H1 (cell line): Measurements from ENCODE around the gene WDSUB1. TPM values are rescaled to one million over a fixed set of nuclear protein-coding genes. Genes with fewer than 3 reads are reported as not detected.

Source experiments
- CTCF ChIA-PET: fragments of 300-600 bp; sonication (Branson Sonifier 250); formaldehyde crosslinking; loops from one replicate; lab custom pipeline; 2021; ENCODE audit not compliant: partially characterized antibody; lab: Charles Lee
- POLR2A ChIA-PET: fragments of 300-600 bp; sonication (Branson Sonifier 250); formaldehyde crosslinking; loops from one replicate; lab custom pipeline; 2021; ENCODE audit warnings: inconsistent platforms; ENCODE audit not compliant: partially characterized antibody; lab: Charles Lee
- DNase-seq, 2 experiments: peaks; one replicate each; pipeline versions ENCODE4 v3.0.0 to v3.0.0-alpha.2; 2010 to 2022; ENCODE audit warnings: low spot score in 2 of 2, low read depth in 1 of 2, mixed read lengths in 1 of 2
- FAIRE-seq: peaks from 2 replicates; lab custom pipeline; 2011; peaks lifted over from hg19 to GRCh38; lab: Jason Lieb, UNC
- H2AFZ ChIP-seq: 2 replicates; pipeline ENCODE4 v1.8.1; 2012; ENCODE audit warnings: low read length, inconsistent platforms
- H2AK5ac ChIP-seq: 2 replicates; pipeline ENCODE4 v1.6.1; 2013; ENCODE audit warnings: low read depth, low read length
- H2BK120ac ChIP-seq: replicated peaks from 2 replicates; pipeline ENCODE3; 2013; ENCODE audit warnings: low read depth, low read length, inconsistent platforms
- H2BK12ac ChIP-seq: 2 replicates; pipeline ENCODE4 v1.6.1; 2013; ENCODE audit warnings: low read depth, low read length
- H2BK15ac ChIP-seq: 2 replicates; pipeline ENCODE4 v1.6.1; 2013; ENCODE audit warnings: low read length
- H2BK20ac ChIP-seq: 2 replicates; pipeline ENCODE4 v1.6.1; 2013; ENCODE audit warnings: low read length
- H2BK5ac ChIP-seq: 2 replicates; pipeline ENCODE4 v1.6.1; 2013; ENCODE audit warnings: low read depth, low read length
- H3K14ac ChIP-seq: 2 replicates; pipeline ENCODE4 v1.6.1; 2013; ENCODE audit warnings: inconsistent platforms; ENCODE audit not compliant: insufficient read length
- H3K18ac ChIP-seq: 2 replicates; pipeline ENCODE4 v1.6.1; 2013; ENCODE audit warnings: low read length; ENCODE audit errors: extremely low read depth
- H3K23ac ChIP-seq: 2 replicates; pipeline ENCODE4 v1.6.1; 2013; ENCODE audit warnings: inconsistent platforms; ENCODE audit not compliant: insufficient read length
- H3K23me2 ChIP-seq: 2 replicates; pipeline ENCODE4 v1.6.1; 2013; ENCODE audit warnings: low read depth, low read length
- H3K27ac ChIP-seq: 2 replicates; pipeline ENCODE4 v1.6.1; 2011; ENCODE audit warnings: low read depth, low read length, inconsistent platforms
- H3K27me3 ChIP-seq, 4 experiments: replicated peaks in 1 of 4; 1 replicate in 1 of 4; 2 replicates in 3 of 4; pipeline versions ENCODE4 v1.6.1 to v1.8.1; 2011 to 2013; ENCODE audit warnings: low read length in 3 of 4, mild to moderate bottlenecking in 3 of 4, inconsistent platforms in 2 of 4, mixed read lengths in 2 of 4, moderate library complexity in 1 of 4; ENCODE audit not compliant: control insufficient read depth in 3 of 4, insufficient read depth in 3 of 4; ENCODE audit errors: extremely low read depth in 1 of 4
- H3K36me3 ChIP-seq, 4 experiments: 2 replicates each; pipeline versions ENCODE4 v1.6.1 to v1.8.1; 2011 to 2013; ENCODE audit warnings: mild to moderate bottlenecking in 4 of 4, low read length in 3 of 4, moderate library complexity in 2 of 4, control low read depth in 1 of 4, inconsistent platforms in 1 of 4; ENCODE audit not compliant: insufficient read depth in 4 of 4, control insufficient read depth in 2 of 4
- H3K4ac ChIP-seq: replicated peaks from 2 replicates; pipeline ENCODE3; 2013; ENCODE audit warnings: low read length, low read depth, mixed read lengths, inconsistent platforms; ENCODE audit not compliant: insufficient read length
- H3K4me1 ChIP-seq, 4 experiments: replicated peaks in 1 of 4; 1 replicate in 1 of 4; 2 replicates in 3 of 4; pipeline versions ENCODE4 v1.6.1 to v1.8.1; 2011 to 2013; ENCODE audit warnings: low read length in 3 of 4, inconsistent platforms in 2 of 4, mixed read lengths in 1 of 4; ENCODE audit not compliant: insufficient read depth in 4 of 4, control insufficient read depth in 3 of 4
- H3K4me2 ChIP-seq, 2 experiments: 2 replicates each; pipeline versions ENCODE4 v1.6.1 to v1.8.1; 2011 to 2013; ENCODE audit warnings: low read depth in 2 of 2, low read length in 2 of 2, control low read depth in 1 of 2, inconsistent platforms in 1 of 2, mild to moderate bottlenecking in 1 of 2; ENCODE audit not compliant: insufficient read depth in 1 of 2
- H3K4me3 ChIP-seq, 4 experiments: fragments of 200-600, 300-600 bp in 1 of 4; sonication (generic), shearing (Covaris generic), sonication (Bioruptor Twin) in 1 of 4; 2 replicates each; pipeline versions ENCODE4 v1.5.1 to v1.8.1; 2011 to 2016; ENCODE audit warnings: low read length in 4 of 4, low read depth in 3 of 4, control low read depth in 2 of 4, inconsistent platforms in 2 of 4, mild to moderate bottlenecking in 2 of 4, mixed read lengths in 1 of 4, moderate library complexity in 1 of 4; ENCODE audit not compliant: insufficient read depth in 2 of 4; ENCODE audit errors: extremely low read depth in 1 of 4
- H3K56ac ChIP-seq: replicated peaks from 2 replicates; pipeline ENCODE3; 2013; ENCODE audit warnings: low read depth, mild to moderate bottlenecking, mixed read lengths, low read length, inconsistent platforms; ENCODE audit not compliant: insufficient read length
- H3K79me1 ChIP-seq: 2 replicates; pipeline ENCODE4 v1.6.1; 2013; ENCODE audit warnings: low read depth, low read length, control low read depth
- H3K79me2 ChIP-seq, 2 experiments: 2 replicates each; pipeline versions ENCODE4 v1.6.1 to v1.8.1; 2012 to 2013; ENCODE audit warnings: low read length in 2 of 2, mild to moderate bottlenecking in 2 of 2, inconsistent platforms in 1 of 2; ENCODE audit not compliant: insufficient read depth in 2 of 2, control insufficient read depth in 1 of 2
- H3K9ac ChIP-seq, 4 experiments: replicated peaks in 1 of 4; 1 replicate in 1 of 4; 2 replicates in 3 of 4; pipeline versions ENCODE4 v1.6.1 to v1.8.1; 2011 to 2013; ENCODE audit warnings: low read depth in 3 of 4, low read length in 3 of 4, control low read depth in 2 of 4, mild to moderate bottlenecking in 2 of 4, moderate library complexity in 2 of 4, inconsistent platforms in 1 of 4; ENCODE audit errors: extremely low read depth in 1 of 4
- H3K9me3 ChIP-seq, 2 experiments: 2 replicates each; pipeline versions ENCODE4 v1.6.1 to v1.8.1; 2012 to 2013; ENCODE audit warnings: mild to moderate bottlenecking in 2 of 2, moderate library complexity in 2 of 2, control low read depth in 1 of 2, inconsistent platforms in 1 of 2, low read depth in 1 of 2, low read length in 1 of 2, mixed read lengths in 1 of 2; ENCODE audit not compliant: insufficient read depth in 2 of 2
- H4K20me1 ChIP-seq, 2 experiments: replicated peaks in 1 of 2; 2 replicates each; pipeline versions ENCODE3 to v1.8.1; 2011 to 2013; ENCODE audit warnings: inconsistent platforms in 2 of 2, low read length in 2 of 2, mild to moderate bottlenecking in 1 of 2; ENCODE audit not compliant: insufficient read depth in 2 of 2, control insufficient read depth in 1 of 2
- H4K5ac ChIP-seq: 2 replicates; pipeline ENCODE4 v1.6.1; 2013; ENCODE audit warnings: low read length, low read depth, mixed read lengths, inconsistent platforms; ENCODE audit not compliant: insufficient read length
- H4K8ac ChIP-seq: 2 replicates; pipeline ENCODE4 v1.8.0; 2013; ENCODE audit warnings: mild to moderate bottlenecking, moderate library complexity, low read length, inconsistent platforms; ENCODE audit not compliant: insufficient read depth; ENCODE audit errors: extremely low read depth
- H4K91ac ChIP-seq: replicated peaks from 2 replicates; pipeline ENCODE3; 2013; ENCODE audit warnings: low read length, mixed read lengths, inconsistent platforms; ENCODE audit not compliant: insufficient read length
- CHD2 ChIP-seq: IDR thresholded peaks from 2 replicates; pipeline ENCODE4 v1.6.1; 2012; ENCODE audit warnings: low read length, improper control_type of control experiment
- EZH2 ChIP-seq: fragments of 200-600 bp; sonication (generic); IDR thresholded peaks from 2 replicates; pipeline ENCODE4 v1.7.1; 2012; ENCODE audit warnings: low read depth, mild to moderate bottlenecking, moderate library complexity, low read length, inconsistent platforms; ENCODE audit not compliant: severe bottlenecking
- FOSL1 ChIP-seq: IDR thresholded peaks from 2 replicates; pipeline ENCODE4 v1.6.1; 2011; ENCODE audit warnings: mild to moderate bottlenecking, low read depth, low read length, moderate library complexity; ENCODE audit not compliant: insufficient read depth
- JUND ChIP-seq: IDR thresholded peaks from 2 replicates; pipeline ENCODE4 v1.6.1; 2011; ENCODE audit warnings: mild to moderate bottlenecking, improper control_type of control experiment, low read length
- KDM1A ChIP-seq: fragments of 200-600, 300-600 bp; sonication (generic); IDR thresholded peaks from 2 replicates; pipeline ENCODE4 v1.7.1; 2016; ENCODE audit warnings: mild to moderate bottlenecking, low read length, borderline replicate concordance
- MAX ChIP-seq: IDR thresholded peaks from 2 replicates; pipeline ENCODE4 v1.6.1; 2012; ENCODE audit warnings: inconsistent platforms
- PHF8 ChIP-seq: fragments of 200-600 bp; sonication (generic); conservative IDR thresholded peaks from 2 replicates; pipeline ENCODE4 v1.7.1; 2012; ENCODE audit warnings: low read depth, mild to moderate bottlenecking, inconsistent platforms, low read length, moderate library complexity
- RAD21 ChIP-seq, 2 experiments: IDR thresholded peaks in 1 of 2; conservative IDR thresholded peaks in 1 of 2; 2 replicates each; pipeline ENCODE4 v1.6.1; 2011; ENCODE audit warnings: low read depth in 2 of 2, low read length in 2 of 2, improper control_type of control experiment in 1 of 2, inconsistent platforms in 1 of 2, mild to moderate bottlenecking in 1 of 2, moderate library complexity in 1 of 2
- RFX5 ChIP-seq: IDR thresholded peaks from 2 replicates; pipeline ENCODE4 v1.6.1; 2011; ENCODE audit warnings: low read depth, low read length, improper control_type of control experiment, borderline replicate concordance
- SRF ChIP-seq: IDR thresholded peaks from 2 replicates; pipeline ENCODE4 v1.6.1; 2011; ENCODE audit warnings: mild to moderate bottlenecking, low read depth, low read length, moderate library complexity
- TCF12 ChIP-seq: IDR thresholded peaks from 2 replicates; pipeline ENCODE4 v1.6.1; 2011; ENCODE audit warnings: low read depth, mild to moderate bottlenecking, low read length
- WGBS, 2 experiments: shearing (Covaris generic) in 1 of 2; methylation state at CpG; one replicate each; pipeline versions ENCODE4 v1.1.6 to v1.1.7; 2013 to 2015; ENCODE audit warnings: low lambda C conversion rate in 2 of 2, mixed read lengths in 2 of 2, inconsistent platforms in 1 of 2, low coverage in 1 of 2, missing lambda C conversion rate in 1 of 2; ENCODE audit not compliant: insufficient replicate concordance in 2 of 2, insufficient coverage in 1 of 2, insufficient read length in 1 of 2; ENCODE audit errors: extremely low coverage in 1 of 2, missing lambda C conversion rate in 1 of 2; 5-methylcytosine and 5-hydroxymethylcytosine counted together
- polyA plus RNA-seq, 7 experiments: library from polyadenylated mRNA; depleted of rRNA in 3 of 7; stranded (reverse) in 5 of 7; unstranded in 2 of 7; fragments of >200 nt in 5 of 7; fragments of 200-250 nt in 2 of 7; gene quantifications; 1 replicate in 5 of 7; 2 replicates in 1 of 7; 4 replicates in 1 of 7; pipeline versions ENCODE4 v1.2.1 to v1.2.3, GENCODE V29; 2011 to 2013; ENCODE audit warnings: missing spikeins in 2 of 7, mixed read lengths in 2 of 7
- total RNA-seq: library from RNA; stranded (reverse); fragmentation: NEBNext Ultra II Directional; extraction: Animal tissue kit (Norgen Biotek cat#: 25700); gene quantifications from 2 replicates; pipeline ENCODE4 v1.2.1, GENCODE V29; 2021

Gene WDSUB1
- total and polyA plus RNA-seq, 2 of the 8 experiments (the other 6 are each of a cell fraction or from before 2014, with no cell fraction given) = 5.5 to 8.0 TPM

- Histone ChIP-seq H3K27ac (no peak overlapping the region), H3K36me3 (peaks cover 0 to 6% (median 1%) of the 10 kb centered on the region in 4 experiments; a peak in 1 of 8 replicates), H2AFZ (no peak overlapping the region), H3K4me2 (no peak overlapping the region), H3K56ac (no peak overlapping the region), H3K4ac (no peak overlapping the region), H3K23me2 (no peaks in the 10 kb centered on the region), H3K14ac (no peak overlapping the region), H2BK12ac (no peak overlapping the region), H4K8ac (no peak overlapping the region), H4K5ac (no peak overlapping the region), H3K9me3 (no peaks in the 10 kb centered on the region), H2BK120ac (no peak overlapping the region), H3K79me1 (no peaks in the 10 kb centered on the region), H3K4me1 (no peaks in the 10 kb centered on the region), H3K27me3 (no peaks in the 10 kb centered on the region; a peak in 1 of 7 replicates), H3K9ac (no peak overlapping the region)
- WGBS, 2 experiments = 96% methylated on average over 5 of the region's 5 CpGs; no CpG with 5 or more reads in 1 of the 2 experiments
- ChIA-PET POLR2A (no interaction called here), CTCF (interaction anchor here (0.8 to 4.2 kb wide), 3 partner anchors 11 to 29 kb away, joined by 3 to 19 read pairs (median 4); no protein-coding TSS in a partner anchor)
- peak in 1 of 2 experiments; percentile 20 for DNase-seq
- TF ChIP-seq TCF12 (no peak), CHD2 (no peak), EZH2 (no peak), PHF8 (no peak), JUND (no peak), FOSL1 (no peak), RAD21 (IDR thresholded peaks at IDR 0.05 in 1 of 2, conservative IDR thresholded peaks at IDR 0.05 in 1 of 2; ENCODE audit: low read depth in 2 of 2, low read length in 2 of 2) (no peak), RFX5 (no peak), MAX (no peak), SRF (no peak), KDM1A (no peak)
- TF ChIP-seq, all 59 proteins: peak for 0
- no peaks in the 10 kb centered on the region for H3K79me2 ChIP-seq
- H4K91ac ChIP-seq = no peak overlapping the region
- no peak overlapping the region for H3K18ac ChIP-seq
- no peak overlapping the region for H3K23ac ChIP-seq
- no peak overlapping the region for H2AK5ac ChIP-seq
- no peak overlapping the region for H2BK20ac ChIP-seq
- H4K20me1 ChIP-seq = peaks cover 2 to 6% of the 10 kb centered on the region in 2 experiments
- no peak overlapping the region for H2BK15ac ChIP-seq
- no peak for FAIRE-seq
- H3K4me3 ChIP-seq = no peak overlapping the region
- H2BK5ac ChIP-seq = no peak overlapping the region
Measured at GRCh38 chr2:159226059-159226461, 60.4 kb downstream of the WDSUB1 start.
